SK-N-SH (cell line): Measurements from ENCODE around the gene MAP1LC3A.

Experiments used
- CTCF ChIP-seq: fragments of 200-600 bp; sonication (generic); IDR thresholded peaks from 2 replicates; pipeline ENCODE4 v1.6.1; 2017; ENCODE audit warnings: antibody characterized with exemption, mild to moderate bottlenecking, moderate library complexity
- EZH2phosphoT487 ChIP-seq: fragments of 200-600 bp; sonication (generic); IDR thresholded peaks from 2 replicates; pipeline ENCODE4 v1.6.1; 2017; ENCODE audit warnings: low read depth, mixed run types, mild to moderate bottlenecking, antibody characterized with exemption, moderate library complexity, borderline replicate concordance
- POLR2AphosphoS5 ChIP-seq: IDR thresholded peaks from 2 replicates; pipeline ENCODE4 v1.6.1; 2012; ENCODE audit warnings: low read depth, low read length
- USF1 ChIP-seq: IDR thresholded peaks from 2 replicates; pipeline ENCODE4 v1.4.0; 2012; ENCODE audit warnings: low read depth, borderline replicate concordance
- YY1 ChIP-seq: IDR thresholded peaks from 2 replicates; pipeline ENCODE4 v1.4.0; 2012; ENCODE audit warnings: low read depth, mild to moderate bottlenecking

- TF ChIP-seq CTCF (no peak), POLR2AphosphoS5 (no peak), EZH2phosphoT487 (no peak), YY1 (no peak), USF1 (no peak)
These were observed 26.2 kb upstream of the MAP1LC3A start for GRCh38 chr20:34532320-34532719.
